Activated B cell treated with CpG ODN at 0.5 μM for 24 hours (primary cell): ENCODE data around the gene LRRC45. TPM values are rescaled to one million over a fixed set of nuclear protein-coding genes. Genes with fewer than 3 reads are reported as not detected.
A peak's percentile ranks its signal among the peaks of the same experiment; 100 is the strongest.

Experiments used
- ATAC-seq: fragments of 200-7000 bp; cut with Tn5 transposase; one replicate; pipeline ENCODE4 v1.10.0; 2021; ENCODE audit warnings: low read depth, mild to moderate bottlenecking, moderate library complexity
- CTCF ChIA-PET: fragments of 350-600 bp; sonication (Branson Sonifier 250); formaldehyde crosslinking; loops from one replicate; lab custom pipeline; 2021; ENCODE audit warnings: antibody characterized with exemption; lab: Charles Lee
- POLR2A ChIA-PET: fragments of 350-600 bp; sonication (Branson Sonifier 250); formaldehyde crosslinking; loops from one replicate; lab custom pipeline; 2021; ENCODE audit warnings: antibody characterized with exemption; lab: Charles Lee
- DNase-seq: peaks from one replicate; pipeline ENCODE4 v3.0.0; 2022
- H3K27ac Mint-ChIP-seq: one replicate; pipeline ENCODE4 v1.8.0; 2020; ENCODE audit warnings: mixed read lengths
- H3K27me3 Mint-ChIP-seq: one replicate; pipeline ENCODE4 v1.8.0; 2021; ENCODE audit warnings: mixed read lengths
- H3K36me3 Mint-ChIP-seq: one replicate; pipeline ENCODE4 v1.8.0; 2021; ENCODE audit warnings: low read depth, mixed read lengths
- H3K4me1 Mint-ChIP-seq: one replicate; pipeline ENCODE4 v1.8.0; 2021; ENCODE audit warnings: mixed read lengths
- H3K4me3 Mint-ChIP-seq: one replicate; pipeline ENCODE4 v1.8.0; 2020; ENCODE audit warnings: mild to moderate bottlenecking, mixed read lengths
- H3K9me3 Mint-ChIP-seq: one replicate; pipeline ENCODE4 v1.8.0; 2020; ENCODE audit warnings: mixed read lengths
- CTCF ChIP-seq: fragments of 200-600 bp; IDR thresholded peaks from one replicate; pipeline ENCODE4 v1.8.0; 2022; ENCODE audit warnings: antibody characterized with exemption, mild to moderate bottlenecking
- intact Hi-C: fragments of 100-400 bp; cut with micrococcal nuclease; formaldehyde crosslinking; loops from one replicate; pipeline ENCODE4 v1.15.1; 2024
- total RNA-seq: library from RNA; stranded (reverse); gene quantifications from 2 replicates; pipeline ENCODE4 v1.2.3, GENCODE V29; 2022

LRRC45 gene
- total RNA-seq, 1 donor from 2014 or later, result 10.6 TPM

DNA sequence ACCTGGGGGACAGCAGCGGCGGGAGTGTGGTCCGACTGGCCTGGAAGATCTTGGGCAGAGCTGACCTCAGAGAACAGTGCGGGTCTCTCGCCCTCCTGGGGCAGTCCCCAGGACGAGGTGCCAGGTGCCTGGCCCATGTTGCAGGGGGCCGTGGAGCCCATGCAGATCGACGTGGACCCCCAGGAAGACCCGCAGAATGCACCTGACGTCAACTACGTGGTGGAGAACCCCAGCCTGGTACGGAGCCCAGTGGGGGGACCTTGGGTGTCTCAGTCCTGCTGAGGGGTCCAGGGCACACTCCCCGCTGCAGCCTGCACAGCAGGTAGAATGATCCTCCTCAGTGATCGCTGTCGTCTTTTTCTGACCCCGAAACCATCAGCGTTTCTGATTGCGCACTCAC is 30.0 kb downstream of the LRRC45 start:
- Mint-ChIP-seq H3K4me1 (peaks cover 17% of the 10 kb centered on the region), H3K36me3 (peaks cover 29% of the 10 kb centered on the region), H3K27me3 (no peaks in the 10 kb centered on the region), H3K4me3 (peak overlapping the region; percentile 71), H3K27ac (no peak overlapping the region), H3K9me3 (no peaks in the 10 kb centered on the region)
- ChIA-PET POLR2A (interaction anchor here (1.6 to 4.2 kb wide), 2 partner anchors 12 to 16 kb away, joined by 7 to 30 read pairs; partner anchors contain the start of gene DCXR), CTCF (no interaction called here)
- no peak for ATAC-seq
- no peak for TF ChIP-seq CTCF
- intact Hi-C loops, result no loop called here
- no peak for DNase-seq

DNA sequence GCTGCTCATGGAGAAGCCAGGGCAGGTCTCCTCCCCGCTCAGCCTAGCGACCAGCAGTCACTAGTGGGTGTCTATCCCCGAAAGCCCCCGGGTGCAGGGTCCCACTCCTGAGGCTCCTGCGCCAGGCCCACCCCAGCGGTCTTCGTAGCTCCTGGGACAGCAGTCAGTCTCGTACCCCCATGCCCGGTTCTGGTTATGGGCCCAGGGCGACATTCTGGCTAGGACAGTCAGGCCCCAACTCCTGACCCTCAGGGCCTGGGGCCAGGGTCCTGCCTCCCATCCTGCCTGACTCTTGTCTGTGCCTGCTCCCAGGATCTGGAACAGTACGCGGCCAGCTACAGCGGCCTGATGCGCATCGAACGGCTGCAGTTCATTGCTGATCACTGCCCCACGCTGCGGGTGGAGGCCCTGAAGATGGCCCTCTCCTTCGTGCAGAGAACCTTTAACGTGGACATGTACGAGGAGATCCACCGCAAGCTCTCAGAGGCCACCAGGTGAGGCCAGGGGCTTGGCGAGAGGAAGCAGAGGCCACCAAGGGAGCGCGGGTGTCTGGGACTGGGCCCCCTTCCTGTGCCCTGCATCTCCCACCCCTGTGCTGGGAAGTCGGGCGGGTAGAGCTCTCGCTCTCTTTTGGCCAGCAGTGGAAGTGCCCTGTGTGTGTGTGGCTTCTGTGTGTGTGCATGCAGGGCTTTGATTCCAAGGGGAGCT is 30.6 kb downstream of the LRRC45 start:
- Mint-ChIP-seq H3K27ac (no peak overlapping the region), H3K9me3 (no peaks in the 10 kb centered on the region), H3K4me3 (peak overlapping the region; percentile 71), H3K36me3 (peaks cover 33% of the 10 kb centered on the region), H3K4me1 (peaks cover 17% of the 10 kb centered on the region), H3K27me3 (no peaks in the 10 kb centered on the region)
- ChIA-PET POLR2A (interaction anchor here (1.5 to 4.2 kb wide), 3 partner anchors 11 to 16 kb away, joined by 7 to 30 read pairs (median 7); partner anchors contain the start of gene DCXR), CTCF (no interaction called here)
- no peak for ATAC-seq
- intact Hi-C loops, result no loop called here
- TF ChIP-seq CTCF, result no peak
- DNase-seq, result no peak

DNA sequence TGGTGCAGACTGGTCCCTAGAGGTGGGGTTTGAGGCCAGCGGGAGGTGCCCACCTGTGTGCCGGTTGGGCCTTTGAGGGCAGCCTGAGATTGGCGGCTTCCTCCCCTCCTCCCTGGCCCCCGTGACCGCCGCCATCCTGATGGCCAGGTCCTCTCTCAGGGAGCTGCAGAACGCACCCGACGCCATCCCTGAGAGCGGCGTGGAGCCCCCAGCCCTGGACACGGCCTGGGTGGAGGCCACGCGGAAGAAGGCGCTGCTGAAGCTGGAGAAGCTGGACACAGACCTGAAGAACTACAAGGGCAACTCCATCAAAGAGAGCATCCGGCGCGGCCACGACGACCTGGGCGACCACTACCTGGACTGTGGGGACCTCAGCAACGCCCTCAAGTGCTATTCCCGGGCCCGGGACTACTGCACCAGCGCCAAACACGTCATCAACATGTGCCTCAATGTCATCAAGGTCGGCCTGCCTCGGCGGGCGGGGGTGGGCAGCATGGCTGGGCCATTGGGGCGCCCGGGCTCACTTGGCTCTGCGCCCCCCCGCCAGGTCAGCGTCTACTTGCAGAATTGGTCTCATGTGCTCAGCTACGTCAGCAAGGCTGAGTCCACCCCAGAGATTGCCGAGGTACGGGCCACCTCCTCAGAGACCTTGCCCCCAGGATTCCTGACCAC is 31.4 kb downstream of the LRRC45 start:
- no peak overlapping the region for H3K27ac Mint-ChIP-seq
- TF ChIP-seq CTCF, result no peak
- ChIA-PET CTCF (no interaction called here), POLR2A (interaction anchor here (1.3 to 1.5 kb wide), 2 partner anchors 10 to 12 kb away, joined by 4 to 7 read pairs; partner anchors contain the start of gene DUS1L)
- peaks cover 17% of the 10 kb centered on the region for H3K4me1 Mint-ChIP-seq
- no peaks in the 10 kb centered on the region for H3K9me3 Mint-ChIP-seq
- H3K27me3 Mint-ChIP-seq, result no peaks in the 10 kb centered on the region
- no peak overlapping the region for H3K4me3 Mint-ChIP-seq
- ATAC-seq (no peak), DNase-seq (no peak)
- H3K36me3 Mint-ChIP-seq, result peaks cover 37% of the 10 kb centered on the region
- intact Hi-C loops, result no loop called here

- intact Hi-C loops, result no loop called here
- Mint-ChIP-seq H3K27ac (no peak overlapping the region), H3K36me3 (peaks cover 42% of the 10 kb centered on the region), H3K9me3 (no peaks in the 10 kb centered on the region), H3K4me1 (peaks cover 15% of the 10 kb centered on the region), H3K4me3 (no peak overlapping the region), H3K27me3 (no peaks in the 10 kb centered on the region)
- ATAC-seq, result no peak
- DNase-seq, result no peak
- ChIA-PET CTCF (no interaction called here), POLR2A (interaction anchor here (0.7 to 1.5 kb wide), 3 partner anchors 9 to 11 kb away, joined by 3 to 7 read pairs (median 4); partner anchors contain the start of gene DUS1L)
- no peak for TF ChIP-seq CTCF
Measured at GRCh38 chr17:82055023-82055964, 32.2 kb downstream of the LRRC45 start.
